ENCODE data around the gene TBPL1.

The TBPL1 gene

GRCh38 chr6:133951881-133952814 lies 876 bp upstream of the TBPL1 start:
- H3K9ac ChIP-seq (ENCODE audit: low read length in 5 of 5): peak overlapping the region; percentile 57 to 90 (median 77)
- no peaks in the 10 kb centered on the region for H3K36me3 ChIP-seq (ENCODE audit: control insufficient read depth in 5 of 5, insufficient read depth in 5 of 5, low read length in 5 of 5)
- peaks cover 5 to 29% (median 18%) of the 10 kb centered on the region in 5 donors for H3K4me1 ChIP-seq (ENCODE audit: control insufficient read depth in 5 of 5, insufficient read depth in 5 of 5, low read length in 5 of 5)
- H3K27ac ChIP-seq (ENCODE audit: low read depth, low read length): peak overlapping the region; percentile 94
- H3K27me3 ChIP-seq (ENCODE audit: control insufficient read depth in 5 of 5, insufficient read depth in 4 of 5, low read length in 5 of 5): no peaks in the 10 kb centered on the region
- peak overlapping the region; percentile 87 to 98 (median 91) for H3K4me3 ChIP-seq (ENCODE audit: low read depth in 1 of 5, low read length in 5 of 5)
- no peaks in the 10 kb centered on the region for H3K9me3 ChIP-seq (ENCODE audit: control insufficient read depth in 5 of 5, low read length in 5 of 5)

DNA sequence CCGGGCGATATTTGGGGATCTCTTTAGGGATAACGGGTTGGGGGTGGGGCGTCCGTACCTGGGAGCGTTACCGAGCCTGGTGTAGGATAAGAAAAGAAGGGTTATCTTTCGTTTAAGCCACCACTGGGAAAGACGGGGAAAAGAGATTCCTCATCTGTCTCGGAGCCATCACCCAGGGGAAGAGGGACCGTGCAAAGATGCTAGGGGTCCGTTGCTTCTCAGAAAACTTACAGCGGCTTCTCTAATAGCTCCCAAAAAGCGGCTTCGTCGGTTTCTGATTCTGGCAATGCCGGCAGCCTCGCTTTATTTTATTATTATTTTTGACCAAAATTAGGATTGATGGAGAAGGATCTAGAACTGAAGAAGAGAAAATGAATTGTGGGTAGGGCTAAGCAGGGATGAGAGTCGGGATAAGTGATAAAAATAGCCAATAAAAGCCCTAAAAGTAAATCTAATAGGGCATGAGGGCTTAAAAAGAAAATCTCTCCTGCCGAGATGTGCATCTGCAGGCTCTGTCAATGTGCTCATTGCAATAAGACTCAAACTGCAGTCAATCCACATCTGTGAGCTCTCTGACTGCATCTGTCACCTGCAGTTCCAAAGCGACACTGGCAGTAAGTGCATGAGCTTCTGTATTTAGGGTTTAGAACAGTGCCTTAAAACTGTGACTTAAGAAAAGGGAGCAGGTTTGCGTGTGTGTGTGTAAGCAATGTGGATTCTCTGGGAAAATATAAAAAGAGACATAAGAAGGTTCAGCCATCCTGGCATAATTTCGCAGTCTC lies 801 bp downstream of the TBPL1 start:
- no peaks in the 10 kb centered on the region for H3K27me3 ChIP-seq (ENCODE audit: control insufficient read depth in 5 of 5, insufficient read depth in 4 of 5, low read length in 5 of 5)
- no peaks in the 10 kb centered on the region for H3K36me3 ChIP-seq (ENCODE audit: control insufficient read depth in 5 of 5, insufficient read depth in 5 of 5, low read length in 5 of 5)
- H3K9me3 ChIP-seq (ENCODE audit: control insufficient read depth in 5 of 5, low read length in 5 of 5): no peaks in the 10 kb centered on the region
- peak overlapping the region; percentile 94 for H3K27ac ChIP-seq (ENCODE audit: low read depth, low read length)
- peaks cover 5 to 35% (median 24%) of the 10 kb centered on the region in 5 donors for H3K4me1 ChIP-seq (ENCODE audit: control insufficient read depth in 5 of 5, insufficient read depth in 5 of 5, low read length in 5 of 5)
- H3K9ac ChIP-seq (ENCODE audit: low read length in 5 of 5): peak overlapping the region; percentile 22 to 87 (median 70)
- peak overlapping the region; percentile 87 to 93 (median 89) for H3K4me3 ChIP-seq (ENCODE audit: low read depth in 1 of 5, low read length in 5 of 5)

- Histone ChIP-seq H3K36me3 (ENCODE audit: control insufficient read depth in 5 of 5, insufficient read depth in 5 of 5, low read length in 5 of 5) (no peaks in the 10 kb centered on the region), H3K9me3 (ENCODE audit: control insufficient read depth in 5 of 5, low read length in 5 of 5) (no peaks in the 10 kb centered on the region), H3K9ac (ENCODE audit: low read length in 5 of 5) (peak overlapping the region in 1 of 5 donors; percentile 7), H3K4me3 (ENCODE audit: low read depth in 1 of 5, low read length in 5 of 5) (peak overlapping the region in 1 of 5 donors; percentile 93), H3K27me3 (ENCODE audit: control insufficient read depth in 5 of 5, insufficient read depth in 4 of 5, low read length in 5 of 5) (no peaks in the 10 kb centered on the region), H3K4me1 (ENCODE audit: control insufficient read depth in 5 of 5, insufficient read depth in 5 of 5, low read length in 5 of 5) (peaks cover 5 to 35% (median 24%) of the 10 kb centered on the region in 5 donors), H3K27ac (ENCODE audit: low read depth, low read length) (no peak overlapping the region)
These were observed 1.9 kb downstream of the TBPL1 start for GRCh38 chr6:133954657-133955576.

DNA sequence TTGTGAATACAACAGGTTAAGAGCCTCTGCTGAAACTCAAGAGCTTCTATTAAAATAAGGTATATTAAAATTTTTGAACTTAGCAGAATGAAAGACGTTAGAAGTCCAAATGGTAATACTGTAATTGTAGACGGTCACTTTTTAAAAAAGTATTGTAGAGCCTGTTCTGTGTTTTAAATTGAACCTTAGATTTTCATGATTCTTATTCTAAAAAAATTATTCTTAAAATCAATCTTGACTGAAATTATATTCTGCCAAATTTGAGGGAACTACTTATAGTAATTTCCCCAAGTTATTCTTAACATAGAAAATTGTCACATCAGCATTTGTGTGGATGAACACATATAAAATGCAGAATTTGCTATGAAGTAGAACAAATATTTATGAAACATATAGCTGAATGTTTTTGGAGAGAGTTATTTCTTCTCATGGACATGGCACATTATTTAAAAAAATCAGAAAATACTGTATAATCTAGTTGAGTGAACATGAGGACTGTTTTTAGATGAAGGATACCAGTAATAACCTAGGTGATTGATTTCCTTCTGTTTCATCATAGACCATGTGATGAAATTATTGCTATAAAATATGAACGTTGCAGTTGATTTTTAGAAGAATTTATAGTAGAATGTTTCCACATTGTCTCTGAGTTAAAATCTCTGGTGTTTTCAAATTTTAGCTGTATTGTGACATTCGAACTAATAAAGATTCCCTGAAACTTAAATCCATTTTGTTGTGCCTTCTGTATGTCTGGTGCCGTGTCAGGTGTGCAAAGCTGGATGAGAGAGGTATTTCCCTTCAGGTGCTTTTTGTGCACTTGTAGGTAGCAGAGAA lies 2.8 kb downstream of the TBPL1 start:
- Histone ChIP-seq H3K4me3 (ENCODE audit: low read depth in 1 of 5, low read length in 5 of 5) (no peak overlapping the region), H3K9ac (ENCODE audit: low read length in 5 of 5) (no peak overlapping the region), H3K36me3 (ENCODE audit: control insufficient read depth in 5 of 5, insufficient read depth in 5 of 5, low read length in 5 of 5) (no peaks in the 10 kb centered on the region), H3K4me1 (ENCODE audit: control insufficient read depth in 5 of 5, insufficient read depth in 5 of 5, low read length in 5 of 5) (peaks cover 5 to 35% (median 24%) of the 10 kb centered on the region in 5 donors), H3K9me3 (ENCODE audit: control insufficient read depth in 5 of 5, low read length in 5 of 5) (no peaks in the 10 kb centered on the region), H3K27me3 (ENCODE audit: control insufficient read depth in 5 of 5, insufficient read depth in 4 of 5, low read length in 5 of 5) (no peaks in the 10 kb centered on the region), H3K27ac (ENCODE audit: low read depth, low read length) (no peak overlapping the region)

- Histone ChIP-seq H3K4me1 (ENCODE audit: control insufficient read depth in 5 of 5, insufficient read depth in 5 of 5, low read length in 5 of 5) (peaks cover 5 to 34% (median 21%) of the 10 kb centered on the region in 5 donors), H3K36me3 (ENCODE audit: control insufficient read depth in 5 of 5, insufficient read depth in 5 of 5, low read length in 5 of 5) (no peaks in the 10 kb centered on the region), H3K4me3 (ENCODE audit: low read depth in 1 of 5, low read length in 5 of 5) (no peak overlapping the region), H3K9ac (ENCODE audit: low read length in 5 of 5) (no peak overlapping the region), H3K9me3 (ENCODE audit: control insufficient read depth in 5 of 5, low read length in 5 of 5) (no peaks in the 10 kb centered on the region), H3K27ac (ENCODE audit: low read depth, low read length) (no peak overlapping the region), H3K27me3 (ENCODE audit: control insufficient read depth in 5 of 5, insufficient read depth in 4 of 5, low read length in 5 of 5) (no peaks in the 10 kb centered on the region)
These were observed 3.5 kb downstream of the TBPL1 start for GRCh38 chr6:133956416-133957049.

DNA sequence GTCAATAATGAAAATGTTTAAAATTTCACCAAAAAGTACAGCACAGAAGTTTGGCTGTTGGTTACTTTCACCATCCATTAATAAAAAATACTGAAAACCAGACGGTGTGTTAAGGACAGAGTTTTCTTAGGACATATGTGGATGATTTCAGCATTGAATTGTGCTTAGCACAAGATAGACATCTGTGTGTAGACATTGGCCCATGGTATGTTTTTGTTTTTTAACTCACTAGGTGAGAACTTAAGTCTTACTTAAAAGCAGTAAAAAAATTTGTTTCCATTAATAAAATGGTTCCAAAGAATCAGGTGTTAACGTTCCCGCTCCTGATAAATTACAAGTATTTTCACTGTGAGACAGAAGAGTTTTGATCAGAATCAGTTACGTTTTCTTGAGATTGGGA lies 4.2 kb downstream of the TBPL1 start:
- no peaks in the 10 kb centered on the region for H3K36me3 ChIP-seq (ENCODE audit: control insufficient read depth in 5 of 5, insufficient read depth in 5 of 5, low read length in 5 of 5)
- H3K4me3 ChIP-seq (ENCODE audit: low read depth in 1 of 5, low read length in 5 of 5): no peak overlapping the region
- H3K4me1 ChIP-seq (ENCODE audit: control insufficient read depth in 5 of 5, insufficient read depth in 5 of 5, low read length in 5 of 5): peaks cover 5 to 27% (median 19%) of the 10 kb centered on the region in 5 donors
- H3K27ac ChIP-seq (ENCODE audit: low read depth, low read length): no peak overlapping the region
- H3K27me3 ChIP-seq (ENCODE audit: control insufficient read depth in 5 of 5, insufficient read depth in 4 of 5, low read length in 5 of 5): no peaks in the 10 kb centered on the region
- no peaks in the 10 kb centered on the region for H3K9me3 ChIP-seq (ENCODE audit: control insufficient read depth in 5 of 5, low read length in 5 of 5)
- no peak overlapping the region for H3K9ac ChIP-seq (ENCODE audit: low read length in 5 of 5)

DNA sequence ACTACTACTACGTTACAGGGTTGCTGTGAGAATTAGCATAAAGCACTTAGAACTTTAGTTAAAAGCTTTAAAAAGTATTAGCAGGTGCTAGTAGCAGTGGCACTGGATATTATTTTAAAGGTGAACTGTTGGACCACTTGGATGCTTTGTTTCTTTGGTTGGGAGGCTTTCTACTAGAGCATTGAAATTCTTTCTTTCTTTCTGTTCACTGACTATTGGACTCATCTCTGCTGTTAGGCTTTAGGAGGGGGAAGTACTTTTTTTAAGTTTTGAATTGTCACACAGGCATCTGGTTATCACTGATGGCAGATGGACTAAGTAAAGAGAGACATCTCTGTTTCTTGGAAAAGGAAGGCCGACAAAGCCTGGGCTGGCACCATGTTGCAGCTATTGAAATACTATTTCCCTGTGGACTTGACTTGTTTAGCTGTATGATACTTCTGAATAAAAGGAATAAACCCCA lies 4.8 kb downstream of the TBPL1 start:
- H3K27me3 ChIP-seq (ENCODE audit: control insufficient read depth in 5 of 5, insufficient read depth in 4 of 5, low read length in 5 of 5): no peaks in the 10 kb centered on the region
- H3K9me3 ChIP-seq (ENCODE audit: control insufficient read depth in 5 of 5, low read length in 5 of 5): no peaks in the 10 kb centered on the region
- no peak overlapping the region for H3K4me3 ChIP-seq (ENCODE audit: low read depth in 1 of 5, low read length in 5 of 5)
- H3K27ac ChIP-seq (ENCODE audit: low read depth, low read length): no peak overlapping the region
- H3K9ac ChIP-seq (ENCODE audit: low read length in 5 of 5): no peak overlapping the region
- H3K4me1 ChIP-seq (ENCODE audit: control insufficient read depth in 5 of 5, insufficient read depth in 5 of 5, low read length in 5 of 5): peaks cover 5 to 27% (median 19%) of the 10 kb centered on the region in 5 donors
- no peaks in the 10 kb centered on the region for H3K36me3 ChIP-seq (ENCODE audit: control insufficient read depth in 5 of 5, insufficient read depth in 5 of 5, low read length in 5 of 5)

DNA sequence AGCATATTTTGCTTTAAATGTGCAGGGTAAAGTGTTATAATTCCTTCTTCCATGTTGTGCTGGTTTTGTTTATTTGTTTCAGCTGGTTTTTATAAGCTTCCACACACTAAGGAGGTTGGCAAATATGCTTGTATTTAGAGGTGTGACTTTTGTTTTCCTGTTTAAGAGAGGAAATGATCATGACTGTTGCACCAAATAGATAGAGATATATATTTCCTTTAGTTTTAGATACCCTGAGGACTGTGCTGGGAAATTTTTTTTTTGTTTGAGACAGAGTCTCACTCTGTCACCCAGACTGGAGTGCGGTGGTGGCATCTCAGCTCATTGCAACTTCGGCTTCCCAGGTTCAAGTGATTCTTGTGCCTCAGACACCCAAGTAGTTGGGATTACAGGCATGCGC lies 5.8 kb downstream of the TBPL1 start:
- no peaks in the 10 kb centered on the region for H3K9me3 ChIP-seq (ENCODE audit: control insufficient read depth in 5 of 5, low read length in 5 of 5)
- H3K27me3 ChIP-seq (ENCODE audit: control insufficient read depth in 5 of 5, insufficient read depth in 4 of 5, low read length in 5 of 5): no peaks in the 10 kb centered on the region
- H3K27ac ChIP-seq (ENCODE audit: low read depth, low read length): no peak overlapping the region
- no peak overlapping the region for H3K4me3 ChIP-seq (ENCODE audit: low read depth in 1 of 5, low read length in 5 of 5)
- peaks cover 5 to 23% (median 15%) of the 10 kb centered on the region in 5 donors for H3K4me1 ChIP-seq (ENCODE audit: control insufficient read depth in 5 of 5, insufficient read depth in 5 of 5, low read length in 5 of 5)
- no peaks in the 10 kb centered on the region for H3K36me3 ChIP-seq (ENCODE audit: control insufficient read depth in 5 of 5, insufficient read depth in 5 of 5, low read length in 5 of 5)
- no peak overlapping the region for H3K9ac ChIP-seq (ENCODE audit: low read length in 5 of 5)

Data from subcutaneous abdominal adipose tissue (tissue), 5 donors.